ENCODE data around the gene HPN. TPM values are rescaled to one million over a fixed set of nuclear protein-coding genes. Genes with fewer than 3 reads are reported as not detected.

HPN gene
- total RNA-seq, 4 donors from 2014 or later, result 1.3 to 3.5 (median 1.8) TPM; not detected in 1

DNA sequence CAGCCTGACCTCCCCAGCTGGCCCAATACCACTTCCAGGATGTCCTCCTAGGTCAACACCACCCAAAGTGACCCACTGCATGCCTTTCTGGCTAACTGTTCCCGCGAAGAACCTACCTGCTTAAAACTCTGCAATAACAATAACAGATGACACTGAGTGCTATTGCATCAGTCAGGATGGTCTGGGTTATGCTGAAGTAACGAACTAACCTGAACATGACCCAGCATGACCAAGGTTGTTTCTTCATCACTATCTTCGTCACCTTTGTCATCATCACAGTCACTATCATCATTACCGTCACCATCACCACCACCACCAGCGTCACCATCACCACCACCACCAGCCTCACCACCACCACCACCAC lies 63.5 kb downstream of the HPN start:
- no peaks in the 10 kb centered on the region for H3K36me3 ChIP-seq
- TF ChIP-seq CTCF (IDR thresholded peaks at IDR 0.05), result no peak
- TF ChIP-seq POLR2A (IDR thresholded peaks at IDR 0.05), result no peak
- no peak for TF ChIP-seq EP300 (IDR thresholded peaks at IDR 0.05)
- peaks cover 0 to 38% (median 13%) of the 10 kb centered on the region in 4 donors for H3K4me1 ChIP-seq
- H3K9me3 ChIP-seq, result no peaks in the 10 kb centered on the region
- 94 to 97% methylated on average over 6 of the region's 6 CpGs for WGBS, 2 donors
- H3K4me3 ChIP-seq, result no peak overlapping the region
- no peak for DNase-seq (ENCODE audit: low spot score in 2 of 2)
- no peaks in the 10 kb centered on the region for H3K27me3 ChIP-seq
- H3K27ac ChIP-seq, result peak overlapping the region in 2 of 4 donors; percentile 56 to 96

DNA sequence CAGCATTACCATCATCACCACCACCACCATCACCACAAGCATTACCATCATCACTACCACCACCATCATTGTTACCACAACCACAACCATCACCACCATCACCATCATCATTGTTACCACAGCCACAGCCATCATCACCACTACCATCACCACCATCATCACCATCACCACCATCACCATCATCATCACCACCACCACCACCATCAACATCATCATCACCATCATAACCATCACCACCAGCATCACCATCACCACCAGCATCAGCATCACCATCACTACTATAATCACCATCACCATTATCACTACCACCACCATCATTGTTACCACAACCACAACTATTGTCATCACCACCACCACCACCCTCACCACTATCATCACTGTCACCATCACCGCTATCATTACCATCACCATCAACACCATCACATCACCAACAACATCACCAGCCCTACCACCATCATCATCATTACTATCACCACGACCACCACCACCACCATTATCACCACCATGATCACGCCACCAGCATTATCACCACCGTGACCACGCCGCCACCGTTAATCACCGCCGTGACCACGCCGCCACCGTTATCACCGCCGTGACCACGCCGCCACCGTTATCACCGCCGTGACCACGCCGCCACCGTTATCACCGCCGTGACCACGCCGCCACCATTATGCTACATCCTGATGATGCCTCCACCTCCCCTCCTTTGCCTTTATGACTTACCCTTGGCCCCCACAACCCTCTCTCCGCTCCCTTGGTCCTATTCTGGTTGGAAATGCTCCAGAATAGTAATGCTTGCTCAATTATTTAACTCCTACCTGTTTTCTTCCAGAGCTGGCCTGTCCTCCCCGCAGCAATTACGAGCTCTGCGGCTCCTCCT lies 64.1 kb downstream of the HPN start:
- WGBS, 2 donors, result 82 to 86% methylated on average over 30 of the region's 30 CpGs
- Histone ChIP-seq H3K9me3 (no peaks in the 10 kb centered on the region), H3K4me3 (no peak overlapping the region), H3K27ac (peak overlapping the region; percentile 75 to 96 (median 88)), H3K4me1 (peaks cover 0 to 44% (median 16%) of the 10 kb centered on the region in 4 donors), H3K36me3 (no peaks in the 10 kb centered on the region), H3K27me3 (no peaks in the 10 kb centered on the region)
- DNase-seq (ENCODE audit: low spot score in 2 of 2), result no peak
- TF ChIP-seq EP300 (IDR thresholded peaks at IDR 0.05) (no peak), POLR2A (IDR thresholded peaks at IDR 0.05) (no peak), CTCF (IDR thresholded peaks at IDR 0.05) (no peak)

GRCh38 chr19:35106291-35106583 lies 64.7 kb downstream of the HPN start:
- no peaks in the 10 kb centered on the region for H3K27me3 ChIP-seq
- peaks cover 0 to 50% (median 17%) of the 10 kb centered on the region in 4 donors for H3K4me1 ChIP-seq
- peak overlapping the region; percentile 75 to 96 (median 88) for H3K27ac ChIP-seq
- H3K4me3 ChIP-seq, result no peak overlapping the region
- H3K9me3 ChIP-seq, result no peaks in the 10 kb centered on the region
- no peaks in the 10 kb centered on the region for H3K36me3 ChIP-seq
- TF ChIP-seq POLR2A (IDR thresholded peaks at IDR 0.05) (no peak), EP300 (IDR thresholded peaks at IDR 0.05) (no peak), CTCF (IDR thresholded peaks at IDR 0.05) (no peak)
- no peak for DNase-seq (ENCODE audit: low spot score in 2 of 2)
- 60 to 72% methylated on average over 7 to 9 of the region's 9 CpGs for WGBS, 2 donors

- H3K4me3 ChIP-seq, result no peak overlapping the region
- TF ChIP-seq POLR2A (IDR thresholded peaks at IDR 0.05) (no peak), CTCF (IDR thresholded peaks at IDR 0.05) (no peak), EP300 (IDR thresholded peaks at IDR 0.05) (no peak)
- H3K36me3 ChIP-seq, result no peaks in the 10 kb centered on the region
- H3K27ac ChIP-seq, result peak overlapping the region; percentile 75 to 96 (median 88)
- 19 to 46% methylated on average over 1 to 2 of the region's 2 CpGs for WGBS, 2 donors
- peaks cover 0 to 58% (median 17%) of the 10 kb centered on the region in 4 donors for H3K4me1 ChIP-seq
- no peak for DNase-seq (ENCODE audit: low spot score in 2 of 2)
- no peaks in the 10 kb centered on the region for H3K9me3 ChIP-seq
- H3K27me3 ChIP-seq, result no peaks in the 10 kb centered on the region
Observed at GRCh38 chr19:35106898-35107541, 65.5 kb downstream of the HPN start.

DNA sequence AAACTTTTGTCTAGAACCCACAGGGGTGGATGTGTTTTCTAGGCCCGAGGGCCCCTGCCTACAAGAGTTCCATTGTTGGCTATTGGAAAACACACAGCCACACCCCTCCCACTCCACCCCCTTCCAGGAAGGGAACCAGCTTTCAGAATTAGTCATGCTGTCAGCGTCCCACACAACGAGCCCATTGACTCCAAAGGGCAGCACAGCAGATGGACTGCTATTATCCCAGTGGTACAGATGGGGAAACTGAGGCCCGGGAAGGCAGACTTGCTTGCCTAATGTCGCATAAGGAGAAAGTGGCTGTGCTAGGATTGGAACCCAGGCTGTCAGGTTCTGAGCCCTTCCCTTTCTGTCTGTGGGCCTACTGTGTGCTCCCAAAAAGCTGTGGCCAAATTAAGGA lies 66.0 kb downstream of the HPN start:
- peaks cover 0 to 61% (median 17%) of the 10 kb centered on the region in 4 donors for H3K4me1 ChIP-seq
- no peaks in the 10 kb centered on the region for H3K27me3 ChIP-seq
- DNase-seq (ENCODE audit: low spot score in 2 of 2), result peak; percentile 51 to 57
- no peaks in the 10 kb centered on the region for H3K9me3 ChIP-seq
- peak overlapping the region; percentile 75 to 99 (median 93) for H3K27ac ChIP-seq
- TF ChIP-seq POLR2A (IDR thresholded peaks at IDR 0.05), result peak in 1 of 2 donors; percentile 33
- TF ChIP-seq EP300 (IDR thresholded peaks at IDR 0.05), result peak; percentile 57 to 96
- TF ChIP-seq CTCF (IDR thresholded peaks at IDR 0.05), result no peak
- no peak overlapping the region for H3K4me3 ChIP-seq
- H3K36me3 ChIP-seq, result no peaks in the 10 kb centered on the region
- 21 to 25% methylated on average over 4 to 5 of the region's 5 CpGs for WGBS, 2 donors

All from tibial nerve (tissue), 4 donors.